Large intestine (tissue), 3 donors: Measurements from ENCODE around the gene PTGER1. TPM values are rescaled to one million over a fixed set of nuclear protein-coding genes. Genes with fewer than 3 reads are reported as not detected.
A peak's percentile ranks its signal among the peaks of the same experiment; 100 is the strongest.

Experiments used
- DNase-seq, 2 donors: peaks; one replicate each; pipeline versions ENCODE4 v3.0.0 to v3.0.0-alpha.2; 2013
- H3K27ac ChIP-seq: one replicate; pipeline ENCODE4 v1.5.1; 2013; ENCODE audit warnings: low read length
- H3K27me3 ChIP-seq: 2 replicates; pipeline ENCODE4 v1.6.1; 2013; ENCODE audit warnings: low read length; ENCODE audit not compliant: control insufficient read depth, insufficient read depth
- H3K36me3 ChIP-seq: 2 replicates; pipeline ENCODE4 v1.6.1; 2013; ENCODE audit warnings: low read length; ENCODE audit not compliant: control insufficient read depth, insufficient read depth
- H3K4me1 ChIP-seq: one replicate; pipeline ENCODE4 v1.6.1; 2013; ENCODE audit warnings: low read length; ENCODE audit not compliant: control insufficient read depth, insufficient read depth
- H3K4me3 ChIP-seq: one replicate; pipeline ENCODE4 v1.5.1; 2013; ENCODE audit warnings: low read length
- H3K9me3 ChIP-seq: one replicate; pipeline ENCODE4 v1.6.1; 2013; ENCODE audit warnings: mild to moderate bottlenecking, low read depth, low read length, moderate library complexity; ENCODE audit not compliant: control insufficient read depth
- WGBS: methylation state at CpG from one replicate; pipeline ENCODE4 v1.1.5; 2013; ENCODE audit warnings: low lambda C conversion rate; ENCODE audit not compliant: insufficient coverage; 5-methylcytosine and 5-hydroxymethylcytosine counted together
- polyA plus RNA-seq: library from polyadenylated mRNA; unstranded; fragments of 120-200 nt; gene quantifications from one replicate; pipeline ENCODE4 v1.2.1, GENCODE V29; 2013

Gene PTGER1
- polyA plus RNA-seq, 1 donor = 0.97 TPM

DNA sequence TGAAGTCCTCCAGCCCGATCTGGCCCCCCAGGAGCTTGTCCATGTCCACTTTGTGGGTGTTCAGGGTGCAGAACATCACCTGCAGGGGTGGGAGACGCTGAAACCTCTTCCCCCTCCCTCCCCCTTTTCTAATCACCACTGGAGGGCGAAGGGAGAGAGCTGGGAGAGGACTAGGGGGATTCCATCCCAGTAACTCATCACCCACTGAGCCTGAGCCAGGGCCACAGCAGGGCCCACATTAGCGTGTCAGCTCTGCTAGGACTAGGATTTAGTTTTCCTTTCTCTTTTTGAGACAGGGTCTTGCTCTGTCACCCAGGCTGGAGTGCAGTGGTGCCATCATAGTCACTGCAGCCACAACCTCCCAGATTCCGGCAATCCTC lies 5.5 kb upstream of the PTGER1 start:
- H3K4me3 ChIP-seq = no peak overlapping the region
- peaks cover 40% of the 10 kb centered on the region for H3K36me3 ChIP-seq
- no peak overlapping the region for H3K27ac ChIP-seq
- H3K27me3 ChIP-seq = no peaks in the 10 kb centered on the region
- DNase-seq = no peak
- peaks cover 2% of the 10 kb centered on the region for H3K4me1 ChIP-seq
- WGBS = no CpG with 5 or more reads among the region's 5 CpGs
- no peaks in the 10 kb centered on the region for H3K9me3 ChIP-seq

DNA sequence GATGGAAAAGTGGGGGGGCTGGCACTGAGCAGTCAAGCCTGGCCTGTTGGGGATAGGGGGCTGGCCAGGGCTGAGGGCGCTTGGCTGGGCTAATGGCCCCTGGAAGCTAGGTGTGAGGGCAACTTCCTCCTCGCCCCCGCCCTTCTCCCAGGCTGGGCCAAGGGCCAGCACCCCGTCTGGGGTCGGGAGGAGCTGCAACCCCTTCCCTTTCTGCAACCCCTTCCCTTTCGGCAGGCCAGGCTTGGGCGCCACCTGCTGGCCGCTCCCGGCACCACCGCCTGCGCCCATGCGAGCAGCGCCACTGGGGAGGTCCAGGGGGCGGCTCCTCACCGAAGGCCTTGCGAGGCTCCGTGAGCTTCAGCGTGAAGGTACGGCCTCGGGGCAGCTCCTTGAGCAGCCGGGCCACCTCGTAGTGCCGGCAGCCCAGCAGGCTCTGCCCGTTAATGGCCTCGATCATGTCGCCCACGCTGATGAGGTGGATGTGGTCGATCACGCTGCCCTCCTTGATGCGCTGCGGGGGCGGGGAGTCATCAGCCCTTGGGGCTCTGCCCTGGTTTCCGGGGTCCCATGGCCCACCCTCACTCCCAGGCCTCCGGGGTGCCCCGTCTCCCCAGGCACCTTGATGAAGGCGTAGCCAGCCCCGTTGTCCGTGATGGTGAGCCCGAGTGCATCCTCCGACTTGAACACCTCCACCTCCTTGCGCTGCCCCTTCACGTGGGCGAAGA lies 5.0 kb upstream of the PTGER1 start:
- Histone ChIP-seq H3K4me3 (no peak overlapping the region), H3K9me3 (no peaks in the 10 kb centered on the region), H3K27ac (no peak overlapping the region), H3K4me1 (peaks cover 2% of the 10 kb centered on the region), H3K27me3 (peaks cover 4% of the 10 kb centered on the region), H3K36me3 (peaks cover 40% of the 10 kb centered on the region)
- no peak for DNase-seq
- no CpG with 5 or more reads among the region's 43 CpGs for WGBS

DNA sequence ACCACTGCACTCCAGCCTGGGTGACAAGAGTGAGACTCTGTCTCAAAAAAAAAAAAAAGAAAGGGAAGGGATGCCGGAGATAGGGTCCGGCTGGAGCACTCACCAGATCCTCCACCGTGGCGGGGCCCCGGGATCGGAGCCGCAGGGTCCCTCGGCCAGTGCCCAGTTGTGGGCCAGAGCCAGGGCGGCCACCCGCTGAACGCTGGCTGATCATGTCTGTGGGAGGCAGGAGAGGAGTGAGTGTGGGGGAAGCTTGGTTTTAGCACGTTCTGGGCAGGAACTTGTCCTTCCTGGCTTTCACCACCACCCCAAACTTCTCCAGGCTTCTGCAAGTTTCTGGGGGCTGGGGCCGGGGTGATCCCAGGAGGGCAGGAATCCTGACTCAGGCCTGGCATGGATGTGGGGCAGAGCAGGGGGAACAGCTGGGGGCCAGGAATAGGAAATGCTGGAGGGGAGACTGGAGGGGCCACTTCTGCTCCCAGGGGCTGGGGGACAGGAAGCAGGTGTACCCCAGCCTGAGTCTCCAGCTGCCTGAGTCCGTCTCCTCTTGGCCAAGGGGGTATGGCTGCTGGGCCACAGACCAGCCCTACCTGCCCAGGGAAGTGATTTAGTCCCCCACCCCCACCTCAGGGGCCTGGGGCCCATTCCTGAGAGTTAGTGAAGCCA lies 4.3 kb upstream of the PTGER1 start:
- no peak for DNase-seq
- H3K4me1 ChIP-seq = peaks cover 5% of the 10 kb centered on the region
- no peaks in the 10 kb centered on the region for H3K9me3 ChIP-seq
- H3K27me3 ChIP-seq = peaks cover 11% of the 10 kb centered on the region
- H3K27ac ChIP-seq = no peak overlapping the region
- H3K36me3 ChIP-seq = peaks cover 40% of the 10 kb centered on the region
- WGBS = no CpG with 5 or more reads among the region's 14 CpGs
- no peak overlapping the region for H3K4me3 ChIP-seq

DNA sequence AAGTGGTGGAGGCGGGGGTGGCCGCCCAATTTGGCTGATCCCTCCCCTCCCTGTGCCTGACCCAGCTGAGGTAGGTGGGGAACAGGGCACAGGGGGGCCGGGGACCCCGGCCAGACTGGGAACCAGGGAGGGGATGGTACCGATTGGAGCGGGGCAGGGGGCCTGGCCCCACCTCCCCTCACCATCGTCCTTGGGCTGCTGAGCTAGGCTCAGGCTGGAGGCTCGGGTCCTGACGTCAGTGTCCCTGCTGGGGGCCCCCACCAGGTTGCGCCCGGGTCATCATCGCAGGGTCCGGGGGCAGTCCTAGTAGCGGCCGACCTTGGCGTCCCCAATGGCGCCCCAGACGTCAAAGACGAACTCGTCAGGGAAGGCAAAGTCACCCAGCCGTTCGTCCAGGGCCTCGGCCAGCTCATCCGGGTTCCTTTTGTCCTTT lies 3.0 kb upstream of the PTGER1 start:
- no peak overlapping the region for H3K27ac ChIP-seq
- no peak for DNase-seq
- H3K27me3 ChIP-seq = peaks cover 18% of the 10 kb centered on the region
- H3K4me1 ChIP-seq = peaks cover 5% of the 10 kb centered on the region
- H3K9me3 ChIP-seq = no peaks in the 10 kb centered on the region
- H3K36me3 ChIP-seq = peaks cover 40% of the 10 kb centered on the region
- no peak overlapping the region for H3K4me3 ChIP-seq
- WGBS = no CpG with 5 or more reads among the region's 24 CpGs

GRCh38 chr19:14477418-14478112 lies 2.4 kb upstream of the PTGER1 start:
- WGBS = no CpG with 5 or more reads among the region's 10 CpGs
- no peak overlapping the region for H3K4me3 ChIP-seq
- H3K27ac ChIP-seq = peak overlapping the region; percentile 17
- peaks cover 36% of the 10 kb centered on the region for H3K36me3 ChIP-seq
- DNase-seq = peak in 1 of 2 donors; percentile 41
- H3K27me3 ChIP-seq = peaks cover 24% of the 10 kb centered on the region
- no peaks in the 10 kb centered on the region for H3K9me3 ChIP-seq
- H3K4me1 ChIP-seq = peaks cover 9% of the 10 kb centered on the region

GRCh38 chr19:14476673-14477401 lies 1.7 kb upstream of the PTGER1 start:
- peaks cover 13% of the 10 kb centered on the region for H3K4me1 ChIP-seq
- peaks cover 29% of the 10 kb centered on the region for H3K27me3 ChIP-seq
- peak in 1 of 2 donors; percentile 29 for DNase-seq
- H3K36me3 ChIP-seq = peaks cover 29% of the 10 kb centered on the region
- no peaks in the 10 kb centered on the region for H3K9me3 ChIP-seq
- H3K27ac ChIP-seq = peak overlapping the region; percentile 17
- WGBS = no CpG with 5 or more reads among the region's 26 CpGs
- no peak overlapping the region for H3K4me3 ChIP-seq

- Histone ChIP-seq H3K36me3 (peaks cover 28% of the 10 kb centered on the region), H3K27me3 (peaks cover 29% of the 10 kb centered on the region)
Observed at GRCh38 chr19:14476327-14476672, 1.1 kb upstream of the PTGER1 start.

GRCh38 chr19:14474827-14475226 lies 327 bp downstream of the PTGER1 start:
- no peak for DNase-seq
- WGBS = no CpG with 5 or more reads among the region's 12 CpGs
- peaks cover 32% of the 10 kb centered on the region for H3K36me3 ChIP-seq
- H3K4me3 ChIP-seq = no peak overlapping the region
- H3K27me3 ChIP-seq = peaks cover 29% of the 10 kb centered on the region
- H3K9me3 ChIP-seq = no peaks in the 10 kb centered on the region
- H3K4me1 ChIP-seq = peaks cover 13% of the 10 kb centered on the region
- no peak overlapping the region for H3K27ac ChIP-seq

More at GRCh38 chr19:14476327-14476672, 1.1 kb upstream of the PTGER1 start:
- Histone ChIP-seq H3K4me3 (no peak overlapping the region), H3K27ac (no peak overlapping the region), H3K9me3 (no peaks in the 10 kb centered on the region), H3K4me1 (peaks cover 13% of the 10 kb centered on the region)
- WGBS = no CpG with 5 or more reads among the region's 7 CpGs
- DNase-seq = no peak

GRCh38 chr19:14473978-14474578 lies 1.1 kb downstream of the PTGER1 start:
- Histone ChIP-seq H3K9me3 (no peaks in the 10 kb centered on the region), H3K4me1 (peaks cover 13% of the 10 kb centered on the region), H3K27me3 (peaks cover 29% of the 10 kb centered on the region), H3K4me3 (no peak overlapping the region), H3K27ac (no peak overlapping the region), H3K36me3 (peaks cover 33% of the 10 kb centered on the region)
- DNase-seq = peak in 1 of 2 donors; percentile 37
- no CpG with 5 or more reads among the region's 53 CpGs for WGBS
